Gastroesophageal sphincter (tissue), 4 donors: ENCODE measurements around the gene HCRT. TPM values are rescaled to one million over a fixed set of nuclear protein-coding genes. Genes with fewer than 3 reads are reported as not detected.
"Not testable (repeated sequence)": the region's sequence is repeated elsewhere in the genome, so short reads cannot be mapped to it uniquely, and the experiment has no call there.

Source experiments
- ATAC-seq: fragments of 150-250 bp; one replicate; pipeline ENCODE4 v1.9.1; 2016; ENCODE audit warnings: mild to moderate bottlenecking, moderate library complexity
- H3K27ac ChIP-seq, 4 donors: fragments of 200-600 bp; sonication (generic) in 3 of 4; 1 replicate in 3 of 4; 2 replicates in 1 of 4; pipeline ENCODE4 v1.5.1; 2016 to 2019
- H3K27me3 ChIP-seq: fragments of 200-600 bp; sonication (generic); one replicate; pipeline ENCODE4 v1.5.1; 2019
- H3K36me3 ChIP-seq, 2 donors: fragments of 200-600 bp; sonication (generic); one replicate each; pipeline ENCODE4 v1.5.1; 2019; ENCODE audit warnings: control low read depth in 1 of 2
- H3K4me1 ChIP-seq, 3 donors: fragments of 200-600 bp; sonication (generic); 1 replicate in 2 of 3; 2 replicates in 1 of 3; pipeline ENCODE4 v1.5.1; 2016 to 2019; ENCODE audit warnings: control low read depth in 2 of 3
- H3K4me3 ChIP-seq, 2 donors: fragments of 200-600 bp; sonication (generic); one replicate each; pipeline ENCODE4 v1.5.1; 2019; ENCODE audit warnings: mild to moderate bottlenecking in 1 of 2, moderate library complexity in 1 of 2
- H3K9me3 ChIP-seq, 3 donors: fragments of 200-600 bp; sonication (generic); one replicate each; pipeline ENCODE4 v1.5.1; 2017 to 2019; ENCODE audit warnings: control low read depth in 2 of 3
- CTCF ChIP-seq, 4 experiments: fragments of 200-600 bp in 2 of 4; fragments of 450-650 bp in 2 of 4; sonication (generic) in 1 of 4; IDR thresholded peaks; one replicate each; pipeline ENCODE4 v1.5.1; 2017 to 2019; ENCODE audit warnings: antibody characterized with exemption in 4 of 4, mild to moderate bottlenecking in 2 of 4, moderate library complexity in 2 of 4
- EP300 ChIP-seq: sonication (generic); formaldehyde crosslinking; IDR thresholded peaks from one replicate; pipeline ENCODE4 v1.6.1; 2017; ENCODE audit warnings: antibody characterized with exemption, mild to moderate bottlenecking
- POLR2A ChIP-seq, 2 donors: fragments of 450-650 bp; IDR thresholded peaks; one replicate each; pipeline ENCODE4 v1.6.1; 2017; ENCODE audit warnings: antibody characterized with exemption in 2 of 2, mild to moderate bottlenecking in 2 of 2, moderate library complexity in 1 of 2
- POLR2AphosphoS5 ChIP-seq: sonication (generic); formaldehyde crosslinking; IDR thresholded peaks from one replicate; pipeline ENCODE4 v1.6.1; 2017; ENCODE audit warnings: antibody characterized with exemption
- WGBS, 2 donors: methylation state at CpG; one replicate each; pipeline ENCODE4 v1.1.5; 2018; ENCODE audit warnings: low coverage in 1 of 2; 5-methylcytosine and 5-hydroxymethylcytosine counted together
- total RNA-seq, 4 donors: library from RNA; depleted of rRNA; stranded (reverse); fragments of >200 nt; gene quantifications; one replicate each; pipeline ENCODE4 v1.1.0, GENCODE V29; 2016

HCRT gene
- total RNA-seq, 4 donors from 2014 or later, result not detected

GRCh38 chr17:42155614-42156045, 29.6 kb downstream of the HCRT start:
- peak overlapping the region in 2 of 4 donors; percentile 68 to 88 for H3K27ac ChIP-seq

GRCh38 chr17:42153919-42154742, 31.1 kb downstream of the HCRT start:
- no peaks in the 10 kb centered on the region for H3K9me3 ChIP-seq
- peak overlapping the region; percentile 34 to 88 (median 84) for H3K27ac ChIP-seq
- WGBS, 2 donors, result 0 to 1% methylated on average over 7 to 14 of the region's 15 CpGs
- peaks cover 3 to 58% (median 24%) of the 10 kb centered on the region in 3 donors for H3K4me1 ChIP-seq
- ATAC-seq, result no peak
- H3K36me3 ChIP-seq, result peaks cover 0 to 27% of the 10 kb centered on the region in 2 donors
- no peaks in the 10 kb centered on the region for H3K27me3 ChIP-seq
- TF ChIP-seq EP300, result no peak
- TF ChIP-seq POLR2A (IDR thresholded peaks at IDR 0.05), result no peak
- TF ChIP-seq CTCF (IDR thresholded peaks at IDR 0.05), result no peak
- no peak for TF ChIP-seq POLR2AphosphoS5
- H3K4me3 ChIP-seq, result peak overlapping the region; percentile 73 to 98

More at GRCh38 chr17:42155614-42156045, 29.6 kb downstream of the HCRT start:
- WGBS, 2 donors, result 20 to 39% methylated on average over 2 to 11 of the region's 17 CpGs
- Histone ChIP-seq H3K27me3 (no peaks in the 10 kb centered on the region), H3K4me3 (peak overlapping the region; percentile 11 to 98), H3K36me3 (peaks cover 0 to 14% of the 10 kb centered on the region in 2 donors), H3K9me3 (no peaks in the 10 kb centered on the region), H3K4me1 (peaks cover 3 to 46% (median 24%) of the 10 kb centered on the region in 3 donors)
- no peak for ATAC-seq
- TF ChIP-seq POLR2AphosphoS5 (no peak), EP300 (no peak), CTCF (IDR thresholded peaks at IDR 0.05) (no peak), POLR2A (IDR thresholded peaks at IDR 0.05) (no peak)

GRCh38 chr17:42146911-42147607, 38.2 kb downstream of the HCRT start:
- no peak for ATAC-seq
- Histone ChIP-seq H3K4me1 (peaks cover 0 to 49% (median 23%) of the 10 kb centered on the region in 3 donors), H3K4me3 (no peak overlapping the region), H3K27ac (no peak overlapping the region), H3K9me3 (no peaks in the 10 kb centered on the region), H3K27me3 (no peaks in the 10 kb centered on the region), H3K36me3 (peaks cover 0 to 74% of the 10 kb centered on the region in 2 donors)
- TF ChIP-seq POLR2AphosphoS5 (no peak), CTCF (IDR thresholded peaks at IDR 0.05) (no peak), EP300 (no peak), POLR2A (IDR thresholded peaks at IDR 0.05) (no peak)
- WGBS, 2 donors, result 76 to 89% methylated on average over 3 to 10 of the region's 13 CpGs

- not testable (repeated sequence) for H3K27ac ChIP-seq, H3K27me3 ChIP-seq, ATAC-seq, H3K9me3 ChIP-seq, H3K4me3 ChIP-seq
- Histone ChIP-seq H3K36me3 (peaks cover 0 to 52% of the 10 kb centered on the region in 2 donors), H3K4me1 (peaks cover 0 to 52% (median 25%) of the 10 kb centered on the region in 3 donors)
- 58 to 80% methylated on average over 2 of the region's 4 CpGs for WGBS, 2 donors
These were observed 42.1 kb downstream of the HCRT start for GRCh38 chr17:42143138-42143537.

GRCh38 chr17:42142371-42142896, 42.8 kb downstream of the HCRT start:
- Histone ChIP-seq H3K4me3 (no peak overlapping the region), H3K4me1 (peaks cover 0 to 60% (median 27%) of the 10 kb centered on the region in 3 donors), H3K9me3 (no peaks in the 10 kb centered on the region), H3K27me3 (no peaks in the 10 kb centered on the region), H3K36me3 (peaks cover 0 to 45% of the 10 kb centered on the region in 2 donors), H3K27ac (no peak overlapping the region)
- no peak for TF ChIP-seq POLR2A (IDR thresholded peaks at IDR 0.05)
- no peak for TF ChIP-seq CTCF (IDR thresholded peaks at IDR 0.05)
- no peak for TF ChIP-seq POLR2AphosphoS5
- TF ChIP-seq EP300, result no peak
- WGBS, 2 donors, result 53 to 55% methylated on average over 6 to 7 of the region's 7 CpGs
- ATAC-seq, result no peak
